Nephron progenitor cell (in vitro differentiated cells): ENCODE results near the gene BLVRB.
"Not testable (repeated sequence)": the region's sequence is repeated elsewhere in the genome, so short reads cannot be mapped to it uniquely, and the experiment has no call there.

Experiments used
- DNase-seq: peaks from one replicate; pipeline ENCODE4 v3.0.0; 2021
- H3K27ac Mint-ChIP-seq: 2 replicates; pipeline ENCODE4 v1.8.0; 2021; ENCODE audit warnings: mild to moderate bottlenecking, moderate library complexity, mixed read lengths
- H3K27me3 Mint-ChIP-seq: 2 replicates; pipeline ENCODE4 v1.8.0; 2021; ENCODE audit warnings: mild to moderate bottlenecking, low read depth, mixed read lengths; ENCODE audit not compliant: poor library complexity
- H3K36me3 Mint-ChIP-seq: 2 replicates; pipeline ENCODE4 v1.8.0; 2021; ENCODE audit warnings: low read depth, mixed read lengths
- H3K4me1 Mint-ChIP-seq: 2 replicates; pipeline ENCODE4 v1.8.0; 2021; ENCODE audit warnings: mixed read lengths
- H3K4me3 Mint-ChIP-seq: 2 replicates; pipeline ENCODE4 v1.8.0; 2021; ENCODE audit warnings: mild to moderate bottlenecking, moderate library complexity, mixed read lengths
- H3K9me3 Mint-ChIP-seq: 2 replicates; pipeline ENCODE4 v1.8.0; 2021; ENCODE audit warnings: mild to moderate bottlenecking, moderate library complexity, mixed read lengths
- CTCF ChIP-seq: fragments of 200-600 bp; sonication (generic); IDR thresholded peaks from 2 replicates; pipeline ENCODE4 v1.5.0; 2021; ENCODE audit warnings: antibody characterized with exemption

Gene BLVRB

GRCh38 chr19:40494191-40494838 is 28.8 kb upstream of the BLVRB start:
- Mint-ChIP-seq H3K4me3 (no peak overlapping the region), H3K9me3 (peaks cover 29% of the 10 kb centered on the region), H3K36me3 (no peaks in the 10 kb centered on the region), H3K27me3 (peaks cover 64% of the 10 kb centered on the region), H3K4me1 (no peaks in the 10 kb centered on the region), H3K27ac (no peak overlapping the region)
- no peak for TF ChIP-seq CTCF
- no peak for DNase-seq

GRCh38 chr19:40493778-40494177 is 28.2 kb upstream of the BLVRB start:
- H3K9me3 Mint-ChIP-seq = peaks cover 29% of the 10 kb centered on the region
- no peak overlapping the region for H3K27ac Mint-ChIP-seq
- no peak for TF ChIP-seq CTCF
- H3K4me1 Mint-ChIP-seq = no peaks in the 10 kb centered on the region
- no peak overlapping the region for H3K4me3 Mint-ChIP-seq
- peaks cover 68% of the 10 kb centered on the region for H3K27me3 Mint-ChIP-seq
- no peaks in the 10 kb centered on the region for H3K36me3 Mint-ChIP-seq
- no peak for DNase-seq

- no peak overlapping the region for H3K4me3 Mint-ChIP-seq
- no peak overlapping the region for H3K27ac Mint-ChIP-seq
- DNase-seq = no peak
- H3K9me3 Mint-ChIP-seq = peaks cover 29% of the 10 kb centered on the region
- H3K4me1 Mint-ChIP-seq = peaks cover 7% of the 10 kb centered on the region
- H3K36me3 Mint-ChIP-seq = no peaks in the 10 kb centered on the region
- TF ChIP-seq CTCF = no peak
- H3K27me3 Mint-ChIP-seq = peaks cover 79% of the 10 kb centered on the region
These were observed 26.7 kb upstream of the BLVRB start for GRCh38 chr19:40492274-40492673.

GRCh38 chr19:40489882-40490230 is 24.3 kb upstream of the BLVRB start:
- H3K27ac Mint-ChIP-seq = no peak overlapping the region
- peaks cover 77% of the 10 kb centered on the region for H3K27me3 Mint-ChIP-seq

GRCh38 chr19:40486017-40486416 is 20.5 kb upstream of the BLVRB start:
- Mint-ChIP-seq H3K4me3 (no peak overlapping the region), H3K27me3 (peaks cover 79% of the 10 kb centered on the region), H3K36me3 (no peaks in the 10 kb centered on the region), H3K4me1 (peaks cover 7% of the 10 kb centered on the region), H3K9me3 (peaks cover 3% of the 10 kb centered on the region), H3K27ac (no peak overlapping the region)
- DNase-seq = no peak
- TF ChIP-seq CTCF = no peak

More at GRCh38 chr19:40489882-40490230, 24.3 kb upstream of the BLVRB start:
- no peaks in the 10 kb centered on the region for H3K36me3 Mint-ChIP-seq
- peaks cover 29% of the 10 kb centered on the region for H3K9me3 Mint-ChIP-seq
- no peak for TF ChIP-seq CTCF
- H3K4me1 Mint-ChIP-seq = peaks cover 7% of the 10 kb centered on the region
- no peak for DNase-seq
- H3K4me3 Mint-ChIP-seq = no peak overlapping the region

- H3K4me1 Mint-ChIP-seq, H3K4me3 Mint-ChIP-seq, DNase-seq, H3K27ac Mint-ChIP-seq, H3K9me3 Mint-ChIP-seq, H3K36me3 Mint-ChIP-seq: not testable (repeated sequence)
- H3K27me3 Mint-ChIP-seq = peaks cover 39% of the 10 kb centered on the region
These were observed 10.5 kb upstream of the BLVRB start for GRCh38 chr19:40475878-40476644.
